DMS114 treated with DMSO at 0.1 percent for 48 hours (cell line): Measurements from ENCODE around the gene FBXO34.
A peak's percentile ranks its signal among the peaks of the same experiment; 100 is the strongest.

Experiments
- DNase-seq: peaks from one replicate; lab custom pipeline; 2025; ENCODE audit not compliant: unreplicated experiment; lab: John Stamatoyannopoulos, UW

The FBXO34 gene

GRCh38 chr14:55270832-55271571, at the start of gene FBXO34:
TSS of gene FBXO34 (plus strand) at chr14:55271421. CDS start at chr14:55350391, 78,970 bp downstream.
- peak; percentile 91 for DNase-seq

GRCh38 chr14:55221968-55222367, 49.3 kb upstream of the FBXO34 start:
- DNase-seq: no peak

- no peak for DNase-seq
These were observed 47.9 kb upstream of the FBXO34 start for GRCh38 chr14:55223364-55223763.

GRCh38 chr14:55228261-55228660, 43.0 kb upstream of the FBXO34 start:
- no peak for DNase-seq

- no peak for DNase-seq
These were observed 37.6 kb upstream of the FBXO34 start for GRCh38 chr14:55233591-55233990.

- no peak for DNase-seq
These were observed 33.1 kb upstream of the FBXO34 start for GRCh38 chr14:55238019-55238680.

- DNase-seq: no peak
These were observed 31.9 kb upstream of the FBXO34 start for GRCh38 chr14:55239320-55239719.

GRCh38 chr14:55240526-55241178, 30.6 kb upstream of the FBXO34 start:
- no peak for DNase-seq

- DNase-seq: no peak
These were observed 29.5 kb upstream of the FBXO34 start for GRCh38 chr14:55241673-55242072.

GRCh38 chr14:55243386-55243785, 27.8 kb upstream of the FBXO34 start:
- DNase-seq: no peak

GRCh38 chr14:55243813-55244212, 27.4 kb upstream of the FBXO34 start:
- no peak for DNase-seq

- DNase-seq: no peak
These were observed 25.5 kb upstream of the FBXO34 start for GRCh38 chr14:55245657-55246268.

- DNase-seq: no peak
These were observed 22.8 kb upstream of the FBXO34 start for GRCh38 chr14:55248411-55248810.

- DNase-seq: no peak
These were observed 21.8 kb upstream of the FBXO34 start for GRCh38 chr14:55249423-55249822.

GRCh38 chr14:55253276-55253675, 17.9 kb upstream of the FBXO34 start:
- DNase-seq: no peak

- DNase-seq: no peak
These were observed 16.6 kb upstream of the FBXO34 start for GRCh38 chr14:55254581-55254980.

GRCh38 chr14:55255979-55256378, 15.2 kb upstream of the FBXO34 start:
- no peak for DNase-seq

GRCh38 chr14:55256586-55256985, 14.6 kb upstream of the FBXO34 start:
- no peak for DNase-seq

- DNase-seq: no peak
These were observed 6.0 kb upstream of the FBXO34 start for GRCh38 chr14:55265197-55265596.

GRCh38 chr14:55267820-55268219, 3.4 kb upstream of the FBXO34 start:
- no peak for DNase-seq

- DNase-seq: peak; percentile 36
These were observed 514 bp downstream of the FBXO34 start for GRCh38 chr14:55271572-55272298.
